Stimulated activated CD4-positive, alpha-beta T cell treated with anti-CD3 and anti-CD28 coated beads, Interleukin-12 subunit alpha, Interleukin-12 subunit beta, amount 100 ng/mL, for 48 hours (primary cell): ENCODE data around the gene SAP130.

Source experiments
- DNase-seq, 3 donors: peaks; one replicate each; pipeline ENCODE4 v3.0.0-alpha.2; 2020; ENCODE audit warnings: low read depth in 2 of 3, low spot score in 1 of 3

SAP130 gene

DNA sequence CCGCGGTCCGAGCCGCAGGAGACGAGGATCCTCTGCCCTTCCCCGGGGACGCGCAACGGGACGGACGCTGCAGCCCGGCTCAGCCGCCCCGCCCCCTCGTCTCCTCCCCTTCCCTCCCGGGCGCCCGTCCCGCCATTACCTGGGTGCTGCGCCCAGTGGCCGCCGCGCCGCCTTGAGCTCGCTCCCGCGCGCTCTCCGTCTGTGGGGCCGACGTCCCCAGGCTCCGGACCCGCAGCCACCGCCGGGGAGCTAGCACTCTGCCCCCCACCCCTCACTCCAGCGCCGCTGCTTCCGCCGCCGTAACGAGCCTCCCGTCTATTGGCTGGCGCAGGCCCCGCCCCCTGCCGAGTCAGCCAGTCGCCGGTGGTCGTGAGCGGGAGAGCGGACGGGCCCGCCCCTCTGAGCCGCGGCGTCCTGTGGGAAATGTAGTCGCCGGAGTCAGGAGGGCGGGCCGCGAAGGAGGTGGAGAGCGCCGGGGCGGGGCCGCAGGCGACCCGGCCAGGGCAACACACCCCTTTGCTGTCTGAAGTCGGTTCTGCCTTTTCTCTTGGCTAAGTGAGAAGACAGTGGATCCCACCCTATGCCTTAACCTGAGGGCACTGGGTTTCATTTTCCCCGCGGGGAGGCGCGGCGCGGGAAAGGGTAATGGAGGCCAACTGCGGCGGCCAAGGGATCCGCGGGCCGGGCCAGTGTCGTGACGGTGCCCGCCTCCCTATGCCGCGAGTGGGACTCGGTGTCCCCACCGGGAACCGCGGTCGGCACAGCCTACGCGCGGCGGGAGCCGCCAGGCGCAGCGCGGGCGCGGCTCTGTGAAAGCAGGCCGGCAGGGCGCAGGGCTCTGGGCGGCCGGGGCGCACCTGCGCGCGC, at the start of gene SAP130:
Gene SAP130, minus strand, starts transcription at position 259 of the 867 bp plus-strand sequence. CDS start 1,767 bp downstream, outside the sequence.
- peak; percentile 95 to 98 (median 95) for DNase-seq

DNA sequence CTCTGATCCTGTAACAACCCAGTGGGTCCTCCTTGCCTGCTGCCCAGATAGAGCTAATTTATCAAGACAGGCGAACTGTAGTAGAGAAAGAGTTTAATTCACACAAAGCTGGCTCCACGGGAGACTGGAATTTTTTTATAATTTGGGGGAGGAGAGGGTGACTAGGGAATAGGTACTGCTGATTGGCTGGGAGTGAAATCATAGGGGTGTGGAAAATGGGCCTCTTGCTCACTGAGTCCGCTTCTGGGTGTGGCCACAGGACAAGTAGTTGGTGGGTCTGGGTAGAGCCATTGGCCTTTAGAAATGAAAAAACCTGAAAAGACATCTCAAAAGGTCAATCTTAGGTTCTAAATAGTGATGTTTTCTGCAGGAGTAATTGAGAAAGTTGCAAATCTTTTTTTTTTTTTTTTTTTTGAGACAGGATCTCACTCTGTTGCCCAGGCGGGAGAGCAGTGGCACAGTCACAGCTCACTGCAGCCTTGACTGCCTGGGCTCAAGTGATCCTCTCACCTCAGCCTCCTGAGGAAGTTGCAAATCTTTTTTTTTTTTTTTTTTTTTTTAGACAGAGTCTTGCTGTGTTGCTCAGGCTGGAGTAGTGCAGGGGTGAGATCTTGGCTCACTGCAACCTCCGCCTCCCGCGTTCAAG, 48.7 kb upstream of the SAP130 start:
- no peak for DNase-seq

DNA sequence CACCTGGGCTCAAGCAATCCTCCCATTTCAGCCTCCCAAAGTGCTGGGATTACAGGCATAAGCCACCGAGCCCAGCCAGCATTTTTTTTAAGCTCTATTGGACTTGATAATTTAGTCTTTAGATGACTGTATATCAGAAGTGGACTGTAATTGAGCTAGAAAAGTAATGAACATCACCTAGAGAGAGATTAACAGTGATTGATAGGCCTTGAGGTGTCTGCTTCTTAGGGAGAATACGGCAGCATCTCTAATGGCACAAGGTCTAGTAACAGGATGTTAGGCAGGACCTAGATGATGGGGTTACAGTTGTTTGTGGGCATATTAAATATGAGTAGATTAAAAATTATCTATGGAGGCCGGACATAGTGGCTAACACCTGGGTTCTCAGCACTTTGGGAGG, 45.4 kb upstream of the SAP130 start:
- no peak for DNase-seq

DNA sequence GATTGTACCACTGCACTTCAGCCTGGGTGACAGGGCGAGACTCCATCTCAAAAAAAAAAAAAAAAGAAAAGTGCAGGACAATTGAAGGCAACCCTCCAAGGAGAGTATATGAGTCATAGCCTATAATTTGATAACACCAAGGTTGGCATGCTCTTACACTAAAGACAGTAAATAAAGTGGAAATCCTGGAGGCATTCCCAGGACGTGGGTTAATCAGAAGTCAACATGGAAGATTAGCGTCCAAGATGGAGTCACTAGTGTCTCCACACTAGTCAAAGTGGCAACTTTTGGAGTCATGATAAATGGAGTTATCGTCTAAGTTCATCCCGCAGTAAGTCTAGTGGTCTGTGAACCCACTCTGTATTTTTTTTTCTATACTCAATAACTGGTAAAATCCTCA, 41.9 kb upstream of the SAP130 start:
- DNase-seq, result no peak

DNA sequence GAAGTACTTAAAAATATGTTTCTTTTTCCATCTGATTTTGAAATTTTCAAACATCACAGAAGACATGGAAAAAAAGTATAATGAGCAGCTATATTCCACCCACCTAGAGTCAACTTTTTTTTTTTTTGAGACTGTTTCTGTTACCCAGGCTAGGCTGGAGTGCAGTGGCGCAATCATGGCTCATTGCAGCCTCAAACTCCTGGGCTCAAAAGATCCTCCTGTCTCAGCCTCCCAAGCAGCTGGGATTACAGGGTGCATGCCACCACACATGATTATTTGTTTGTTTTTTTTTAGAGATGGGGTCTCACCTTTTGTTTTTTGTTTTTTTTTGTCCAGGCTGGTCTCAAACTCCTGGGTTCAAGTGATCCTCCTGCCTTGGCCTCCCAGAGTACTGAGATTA, 36.5 kb upstream of the SAP130 start:
- no peak for DNase-seq

DNA sequence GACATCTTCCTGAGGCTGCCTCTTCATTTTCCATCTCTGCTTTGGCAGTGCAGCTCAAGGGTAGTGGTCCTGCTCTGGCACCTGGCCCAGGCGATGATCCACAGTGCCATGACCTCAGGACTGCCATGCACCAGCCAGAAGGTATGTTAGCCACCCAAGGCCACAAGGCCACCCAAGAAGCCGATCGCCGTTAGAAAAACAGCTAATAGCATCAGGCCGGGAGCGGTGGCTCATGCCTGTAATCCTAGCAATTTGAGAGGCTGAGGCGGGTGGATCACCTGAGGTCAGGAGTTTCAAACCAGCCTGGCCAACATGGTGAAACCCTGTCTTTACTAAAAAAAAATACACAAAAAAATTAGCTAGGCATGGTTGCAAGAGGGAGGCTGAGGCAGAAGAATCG, 34.7 kb upstream of the SAP130 start:
- no peak for DNase-seq

DNA sequence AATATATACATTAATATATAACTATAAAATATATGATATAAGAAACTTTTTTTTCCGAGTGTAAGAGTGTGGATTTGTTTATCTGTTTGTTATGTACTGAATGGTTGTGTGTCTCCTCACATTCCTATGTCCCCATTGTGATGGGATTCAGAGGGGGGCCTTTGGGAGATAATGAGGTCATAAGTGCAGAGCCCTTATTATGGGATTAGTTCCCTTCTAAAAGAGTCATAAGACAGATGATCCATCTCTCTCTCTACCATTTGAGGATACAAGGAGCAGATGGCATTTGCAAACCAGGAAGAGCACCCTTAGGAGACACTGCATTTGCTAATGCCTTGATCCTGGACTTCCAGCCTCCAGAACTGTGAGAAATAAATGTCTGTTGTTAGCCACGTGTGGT, 30.3 kb upstream of the SAP130 start:
- DNase-seq, result no peak

DNA sequence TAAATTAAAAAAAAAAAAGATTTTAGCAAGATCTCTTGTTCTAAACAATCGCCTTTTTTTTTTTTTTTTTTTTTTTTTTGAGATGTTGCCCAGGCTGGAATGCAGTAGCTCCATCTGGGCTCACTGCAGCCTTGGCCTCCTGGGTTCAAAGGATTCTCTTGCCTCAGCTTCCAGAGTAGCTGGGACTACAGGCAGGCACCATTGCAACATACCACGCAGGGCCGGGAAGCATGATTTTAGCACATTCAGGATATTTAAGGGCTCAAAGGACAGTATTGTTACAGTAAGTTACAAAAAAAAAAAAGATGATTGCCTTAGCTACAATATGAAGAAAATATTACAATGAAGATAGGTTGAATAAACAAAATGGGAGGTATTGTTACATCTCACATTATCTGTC, 29.5 kb upstream of the SAP130 start:
- DNase-seq, result no peak

DNA sequence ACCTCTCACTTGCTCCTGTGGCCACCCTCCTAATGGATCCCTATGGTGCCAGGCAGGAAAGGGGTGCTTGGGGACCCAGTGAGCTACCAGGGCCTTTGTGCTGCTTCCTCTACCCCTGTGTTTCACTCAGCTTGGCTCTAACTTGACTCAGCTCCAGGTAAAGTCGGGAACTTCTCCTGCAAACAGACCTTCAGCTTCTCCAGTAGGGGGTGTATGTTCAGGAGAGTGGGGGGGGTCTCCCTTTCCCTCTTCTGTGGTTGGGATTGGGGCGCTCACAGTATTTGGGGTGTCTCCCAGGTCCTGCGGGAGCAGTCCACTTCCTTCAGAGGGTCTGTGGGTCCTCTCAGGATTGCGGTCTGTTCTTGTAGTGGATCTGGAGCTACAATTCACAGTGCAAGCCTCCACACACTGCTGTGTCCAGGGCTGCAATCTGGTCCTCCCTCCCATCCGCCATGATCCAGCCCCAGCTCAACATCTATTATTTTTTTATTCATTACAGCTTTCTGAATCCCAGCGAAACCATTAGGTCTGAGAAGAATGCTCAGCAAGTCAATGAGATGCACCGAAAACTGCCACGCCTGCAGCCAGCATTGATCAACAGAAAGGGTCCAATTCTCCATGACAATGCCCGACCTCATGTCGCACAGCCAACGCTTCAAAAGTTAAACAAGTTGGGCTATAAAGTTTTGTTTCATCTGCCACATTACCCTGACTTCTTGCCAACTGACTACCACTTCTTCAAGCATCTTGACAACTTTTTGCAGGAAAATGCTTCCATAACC, 26.4 kb upstream of the SAP130 start:
- DNase-seq, result no peak

DNA sequence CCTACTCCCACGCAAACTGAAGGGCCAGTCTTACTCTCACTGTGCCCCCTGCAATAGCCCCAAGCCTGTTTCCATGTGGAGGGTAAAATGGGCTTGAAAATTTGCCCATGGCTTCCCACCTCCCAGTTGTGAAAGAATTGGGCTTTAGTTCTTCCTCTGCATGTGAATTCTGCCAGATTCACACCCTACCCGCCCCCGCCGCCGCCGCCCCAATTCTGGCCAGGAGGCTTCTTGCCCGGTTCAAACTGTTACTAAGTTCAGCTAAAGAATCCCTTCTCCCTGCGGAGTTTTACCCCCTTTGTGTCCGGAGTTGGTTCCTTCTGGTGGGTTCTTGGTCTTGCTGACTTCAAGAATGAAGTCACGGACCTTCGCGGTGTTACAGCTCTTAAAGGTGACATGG, 25.5 kb upstream of the SAP130 start:
- DNase-seq, result no peak

DNA sequence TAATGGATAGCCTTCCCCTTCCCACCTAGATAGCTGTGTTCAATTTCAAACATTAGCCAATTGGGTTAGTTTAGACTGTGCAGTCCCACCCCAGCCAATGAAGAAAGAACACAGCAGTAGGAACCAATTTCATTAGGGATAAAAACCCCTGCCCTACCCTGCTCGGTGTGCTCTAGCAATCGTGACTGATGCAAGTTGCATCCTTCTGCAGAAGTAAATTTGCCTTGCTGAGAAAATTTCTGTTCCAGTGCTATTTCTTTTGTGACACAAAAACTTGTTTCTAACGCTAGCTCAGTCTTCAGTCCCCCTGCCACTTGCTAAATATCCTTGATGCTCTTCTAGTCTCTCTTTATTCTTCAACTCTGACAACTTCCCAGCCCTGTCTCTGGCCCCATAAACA, 15.2 kb upstream of the SAP130 start:
- no peak for DNase-seq

DNA sequence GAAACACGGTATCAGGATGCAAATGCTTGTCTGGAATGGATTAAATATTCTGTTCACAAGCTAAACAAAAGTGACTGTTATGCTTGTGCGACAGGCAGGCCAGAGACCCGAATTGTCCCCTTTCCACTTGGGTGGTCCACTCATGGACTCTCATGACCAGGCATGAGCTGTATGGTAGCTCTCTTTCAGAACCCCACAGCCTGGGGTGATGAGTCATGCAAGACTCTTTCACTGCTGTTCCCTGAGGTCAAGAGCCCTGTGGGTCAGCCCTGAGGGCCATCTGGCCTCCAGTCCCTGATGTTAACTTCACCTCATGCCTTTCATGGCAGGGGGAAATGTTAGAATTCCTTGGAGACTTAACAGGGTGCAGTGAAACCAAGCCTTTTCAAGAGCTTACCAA, 13.7 kb upstream of the SAP130 start:
- DNase-seq, result no peak

DNA sequence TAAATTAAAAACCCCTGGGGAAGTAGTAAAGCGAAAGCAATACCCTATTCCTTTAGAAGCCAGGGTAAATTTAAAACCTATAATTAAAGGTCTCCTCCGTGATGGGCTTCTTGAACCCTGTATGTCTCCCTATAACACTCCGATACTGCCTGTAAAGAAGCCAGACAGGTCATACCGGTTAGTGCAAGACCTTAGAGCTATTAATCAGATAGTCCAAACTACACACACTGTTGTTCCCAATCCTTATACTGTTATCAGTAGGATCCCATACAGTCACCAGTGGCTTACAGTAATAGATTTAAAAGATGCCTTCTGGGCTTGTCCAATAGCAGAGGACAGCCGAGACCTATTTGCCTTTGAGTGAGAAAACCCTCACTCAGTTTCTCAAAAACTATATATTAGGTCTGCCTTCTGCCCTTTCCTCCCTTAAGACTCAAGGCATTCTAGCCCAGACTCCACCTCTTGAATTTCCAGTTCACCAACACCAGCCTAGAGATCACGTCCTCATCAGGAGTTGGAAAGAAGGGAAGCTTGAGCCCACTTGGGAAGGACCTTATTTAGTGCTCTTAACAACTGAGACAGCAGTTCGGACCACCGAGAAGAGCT, 12.4 kb upstream of the SAP130 start:
- DNase-seq, result no peak

DNA sequence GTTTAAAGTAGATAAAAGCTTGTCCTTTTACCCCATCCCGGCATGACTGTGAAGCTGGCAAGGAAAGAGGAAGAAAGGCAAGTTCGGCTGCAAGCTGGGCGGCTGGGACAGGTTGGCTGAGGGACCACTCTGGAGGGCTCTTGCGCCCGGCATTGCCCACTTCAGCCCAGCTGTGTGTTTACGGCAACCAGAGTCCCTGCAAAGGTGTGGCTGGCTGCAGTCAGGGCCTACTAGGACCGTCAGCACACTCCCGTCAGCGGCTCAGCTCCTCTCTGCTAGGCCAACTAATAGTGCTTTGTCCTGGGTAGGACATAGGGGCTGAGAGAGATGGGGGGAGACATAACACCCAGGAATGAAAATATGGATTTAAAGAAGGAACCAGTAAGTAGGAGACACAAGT, 11.7 kb upstream of the SAP130 start:
- DNase-seq, result no peak

DNA sequence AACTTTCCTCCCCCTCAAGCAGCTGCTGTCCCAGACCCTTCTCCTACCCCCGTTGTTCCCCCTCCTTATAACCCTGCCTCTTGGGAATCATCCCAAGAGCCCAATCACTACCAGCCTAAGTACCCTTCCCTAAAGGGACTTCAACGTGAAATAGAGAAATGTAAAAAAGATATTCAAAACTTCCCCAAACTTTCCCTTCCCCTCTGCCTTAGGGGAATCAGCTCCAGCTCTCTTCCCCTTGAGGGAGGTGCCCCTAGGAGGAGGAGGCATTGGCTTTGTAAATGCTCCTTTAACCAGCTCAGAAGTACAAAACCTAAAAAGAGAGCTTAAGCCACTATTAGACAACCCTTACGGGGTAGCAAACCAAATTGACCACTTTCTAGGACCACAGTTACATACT, 10.6 kb upstream of the SAP130 start:
- no peak for DNase-seq

DNA sequence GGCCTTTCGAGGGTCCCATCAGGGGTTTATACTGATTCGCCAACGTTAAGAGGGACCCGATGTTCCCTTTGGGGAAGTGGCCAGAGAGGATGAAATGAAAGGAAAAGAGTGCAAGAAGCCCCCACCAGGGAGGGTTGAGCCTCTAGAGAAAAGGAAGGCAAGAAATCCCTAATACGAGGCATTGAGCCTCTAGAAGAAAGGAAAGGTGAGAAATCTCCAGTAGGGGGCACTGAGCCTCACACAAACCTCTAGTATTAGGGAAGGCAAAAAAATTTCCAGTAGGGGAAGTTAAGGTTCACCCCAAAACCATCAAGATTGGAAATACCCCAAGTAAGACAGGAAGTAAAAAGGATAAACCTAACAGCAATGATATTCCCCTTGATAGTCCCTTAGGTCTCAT, 9.8 kb upstream of the SAP130 start:
- DNase-seq, result no peak

DNA sequence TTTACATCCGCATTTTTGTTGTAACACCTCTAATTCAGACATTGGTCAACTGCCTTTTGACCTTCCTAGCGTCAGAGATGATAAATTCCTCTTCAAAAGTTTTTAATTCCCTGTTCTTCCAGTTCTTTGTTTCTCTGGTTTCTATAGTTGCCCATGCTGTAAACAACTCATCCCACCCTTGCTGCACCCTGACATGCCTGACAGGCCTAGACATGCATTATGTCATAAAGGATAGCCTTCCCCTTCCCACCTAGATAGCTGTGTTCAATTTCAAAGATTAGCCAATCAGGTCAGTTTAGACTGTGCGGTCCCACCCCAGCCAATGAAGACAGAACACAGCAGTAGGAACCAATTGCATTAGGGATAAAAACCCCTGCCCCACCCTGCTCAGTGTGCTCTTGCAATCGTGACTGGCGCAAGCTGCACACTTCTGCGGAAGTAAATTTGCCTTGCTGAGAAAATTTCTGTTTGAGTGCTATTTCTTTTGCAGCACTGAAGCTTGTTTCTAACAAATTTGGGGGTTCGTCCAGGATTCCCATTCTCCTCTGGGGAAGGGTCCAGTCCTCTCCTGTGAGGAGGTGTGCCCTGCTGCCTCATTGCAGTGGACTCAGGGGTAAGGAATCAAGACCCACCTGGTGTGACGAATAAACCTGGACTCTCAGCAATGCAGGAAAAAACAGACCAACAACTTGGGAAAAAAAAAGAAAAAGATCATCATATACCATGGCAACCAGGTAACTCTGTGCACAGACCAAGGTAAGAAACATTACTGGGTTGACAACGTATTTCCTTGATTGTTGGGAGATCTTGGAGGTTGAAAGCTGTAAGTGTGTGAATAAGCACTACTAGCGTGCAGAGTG, 9.1 kb upstream of the SAP130 start:
- no peak for DNase-seq

DNA sequence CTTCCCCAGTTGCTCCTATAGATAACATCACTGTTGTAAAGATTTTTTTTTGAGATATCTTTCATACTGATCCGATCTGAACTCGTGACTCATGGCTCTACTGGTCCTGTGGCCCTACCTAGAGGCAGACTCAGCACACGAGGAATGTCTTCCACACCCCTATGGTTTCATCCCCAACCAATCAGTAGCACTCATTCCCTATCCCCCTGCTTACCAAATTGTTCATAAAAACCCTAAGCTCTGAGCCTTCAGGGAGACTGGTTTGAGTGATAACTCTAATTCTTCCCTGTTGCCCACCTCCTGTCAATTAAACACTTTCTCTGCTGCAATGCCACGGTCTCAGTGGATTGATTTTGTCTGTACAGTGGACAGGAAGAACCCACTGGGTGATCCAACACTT, 4.2 kb upstream of the SAP130 start:
- no peak for DNase-seq

DNA sequence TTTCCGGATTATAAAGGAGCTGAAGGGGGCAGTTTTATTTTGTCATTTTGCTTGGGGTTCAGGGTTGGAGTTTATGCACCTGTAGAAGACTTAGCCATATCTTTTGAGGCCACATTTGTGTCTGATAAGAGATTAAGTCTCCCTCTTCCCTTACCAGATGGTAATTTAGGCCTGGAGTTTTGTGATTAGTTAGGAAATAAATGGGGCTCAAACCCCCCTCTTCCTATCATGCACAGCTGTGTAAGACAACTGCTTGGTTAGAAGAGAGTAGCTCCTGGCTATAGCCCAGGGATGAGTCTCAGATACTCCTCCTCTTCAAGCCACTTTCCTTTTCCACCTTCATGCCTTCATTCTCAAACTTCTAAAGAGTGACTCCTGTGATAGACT, 802 bp upstream of the SAP130 start:
- DNase-seq, result no peak

DNA sequence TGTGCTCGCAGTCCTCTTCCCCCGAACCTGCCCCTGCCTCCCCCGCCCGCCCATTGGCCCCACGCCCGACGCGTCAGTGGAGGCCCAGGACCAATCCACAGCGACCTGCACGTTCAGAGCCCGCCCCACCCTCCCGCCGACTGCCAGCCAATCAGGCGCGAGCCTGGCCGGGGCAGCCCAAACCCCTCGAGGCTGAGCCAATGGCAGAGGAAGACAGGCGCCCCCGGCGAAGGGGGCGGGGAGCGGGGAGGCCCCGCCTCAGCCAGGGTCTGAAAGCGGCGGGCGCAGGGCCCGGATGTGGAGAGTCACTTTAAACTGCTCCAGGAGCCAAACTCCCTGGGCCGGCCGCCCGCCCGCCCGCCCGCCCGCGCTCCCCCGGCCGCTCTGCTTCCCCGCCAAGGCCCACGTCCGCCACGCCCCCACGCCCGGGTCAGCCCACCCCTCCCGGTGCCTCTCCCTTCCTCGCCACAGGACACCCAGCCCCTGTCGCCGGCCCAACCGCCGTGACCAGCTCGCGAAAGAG, 520 bp downstream of the SAP130 start:
- DNase-seq, result peak; percentile 96 to 99 (median 99)
